ENCODE measurements around the gene SLC1A2.

DNA sequence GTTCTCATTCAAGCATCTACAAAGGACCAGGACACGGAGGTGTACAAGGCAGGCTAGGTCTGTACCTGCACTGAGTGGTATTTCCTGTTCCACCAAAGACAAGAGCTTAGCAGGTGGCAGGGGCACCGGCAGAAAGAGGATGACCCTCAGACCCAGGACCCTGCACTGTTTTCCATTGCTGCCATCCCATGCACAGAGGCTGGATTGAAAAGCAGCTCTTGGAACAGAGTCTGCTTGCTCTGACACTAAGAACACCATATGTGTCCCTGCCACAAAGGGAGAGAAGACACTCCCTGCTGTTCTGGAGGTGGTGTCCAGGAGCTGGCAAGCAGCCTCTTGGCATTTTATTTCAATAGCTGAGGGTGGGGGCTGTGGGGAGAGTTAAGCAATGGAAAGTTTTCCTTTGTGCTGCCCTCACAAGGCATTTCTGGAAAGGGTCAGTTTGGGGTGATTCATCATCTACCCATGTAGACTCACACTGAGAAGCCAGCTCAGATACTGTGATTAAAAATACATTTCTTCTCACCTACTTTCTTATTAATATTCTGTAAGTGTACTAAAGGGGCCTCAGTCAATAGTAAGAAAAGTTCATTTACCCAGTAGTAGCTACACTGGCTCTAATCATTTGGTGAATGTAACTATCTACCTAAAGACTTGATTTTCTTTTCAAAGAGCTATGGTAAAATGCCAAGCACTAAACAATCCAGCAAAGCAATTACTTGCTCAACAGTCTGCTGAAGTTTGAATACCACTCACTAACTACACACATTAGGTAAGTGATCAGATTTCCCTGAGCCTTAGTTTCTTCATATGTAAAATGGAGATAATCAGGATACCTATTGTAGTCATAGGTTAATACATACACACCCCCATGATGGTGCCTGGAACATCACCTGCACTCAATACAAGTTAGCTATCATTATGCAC lies 55.2 kb downstream of the SLC1A2 start:
- TF ChIP-seq, protein P1, sequence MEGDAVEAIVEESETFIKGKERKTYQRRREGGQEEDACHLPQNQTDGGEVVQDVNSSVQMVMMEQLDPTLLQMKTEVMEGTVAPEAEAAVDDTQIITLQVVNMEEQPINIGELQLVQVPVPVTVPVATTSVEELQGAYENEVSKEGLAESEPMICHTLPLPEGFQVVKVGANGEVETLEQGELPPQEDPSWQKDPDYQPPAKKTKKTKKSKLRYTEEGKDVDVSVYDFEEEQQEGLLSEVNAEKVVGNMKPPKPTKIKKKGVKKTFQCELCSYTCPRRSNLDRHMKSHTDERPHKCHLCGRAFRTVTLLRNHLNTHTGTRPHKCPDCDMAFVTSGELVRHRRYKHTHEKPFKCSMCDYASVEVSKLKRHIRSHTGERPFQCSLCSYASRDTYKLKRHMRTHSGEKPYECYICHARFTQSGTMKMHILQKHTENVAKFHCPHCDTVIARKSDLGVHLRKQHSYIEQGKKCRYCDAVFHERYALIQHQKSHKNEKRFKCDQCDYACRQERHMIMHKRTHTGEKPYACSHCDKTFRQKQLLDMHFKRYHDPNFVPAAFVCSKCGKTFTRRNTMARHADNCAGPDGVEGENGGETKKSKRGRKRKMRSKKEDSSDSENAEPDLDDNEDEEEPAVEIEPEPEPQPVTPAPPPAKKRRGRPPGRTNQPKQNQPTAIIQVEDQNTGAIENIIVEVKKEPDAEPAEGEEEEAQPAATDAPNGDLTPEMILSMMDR (IDR thresholded peaks at IDR 0.05; ENCODE audit: low read depth, low read length), result no peak
- TF ChIP-seq EZH2phosphoT487 (IDR thresholded peaks at IDR 0.05; ENCODE audit: low read depth), result no peak
